Activated T-helper 1 cell treated with Interleukin-2 at 50 U/mL for 16 hours (primary cell): Measurements from ENCODE around the gene SLC66A2.
"Not testable (repeated sequence)": the region's sequence is repeated elsewhere in the genome, so short reads cannot be mapped to it uniquely, and the experiment has no call there.

Source experiments
- DNase-seq: peaks from one replicate; pipeline ENCODE4 v3.0.0-alpha.2; 2020; ENCODE audit warnings: low read depth

The SLC66A2 gene

GRCh38 chr18:79878741-79879378 is 72.6 kb downstream of the SLC66A2 start:
- DNase-seq: no peak

GRCh38 chr18:79878246-79878645 is 73.2 kb downstream of the SLC66A2 start:
- DNase-seq: not testable (repeated sequence)

DNA sequence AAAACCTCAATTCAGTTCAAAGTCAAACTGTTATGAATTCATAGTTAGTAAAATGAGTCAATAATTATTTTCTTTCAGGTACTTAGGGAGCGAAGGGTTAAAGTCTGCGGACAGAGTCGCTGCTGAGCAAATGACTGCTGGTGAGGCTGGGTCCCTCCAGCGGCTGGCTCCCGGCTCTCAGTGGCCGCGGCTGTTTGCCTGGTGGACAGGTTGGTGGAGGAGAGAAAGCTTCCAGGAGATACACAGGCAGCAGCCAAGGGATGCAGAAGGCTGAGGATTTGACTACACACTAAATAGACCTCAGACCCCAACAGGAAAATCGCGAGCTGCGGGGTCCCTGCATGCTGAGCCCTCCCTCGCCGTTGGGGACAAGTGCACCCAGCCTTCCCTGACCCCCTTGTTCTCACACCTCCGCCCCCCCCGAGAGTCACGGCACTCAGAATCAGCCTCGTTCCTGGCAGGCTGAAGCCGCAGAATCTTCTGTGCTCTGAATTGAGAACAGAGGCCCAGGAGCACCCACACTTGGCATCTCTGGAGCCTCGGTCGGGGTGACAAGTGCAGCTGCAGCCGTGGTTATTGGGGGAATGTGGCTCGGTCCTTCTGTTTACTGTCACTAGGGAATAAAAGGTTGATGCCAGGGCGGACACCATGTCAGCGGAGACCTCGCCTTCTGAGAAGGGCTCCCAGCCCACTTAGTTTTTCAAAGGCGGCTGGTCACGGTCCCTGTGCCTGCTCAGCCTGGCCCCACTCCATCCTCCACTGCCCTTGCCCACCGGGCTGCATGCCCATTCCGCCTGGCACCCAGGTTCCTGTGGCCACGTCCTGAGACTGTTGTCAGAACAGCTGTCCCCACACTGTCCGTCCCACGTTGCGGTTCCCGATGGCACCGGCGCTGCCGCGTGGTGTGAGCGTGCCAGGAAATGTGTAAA is 74.0 kb downstream of the SLC66A2 start:
- DNase-seq: no peak

DNA sequence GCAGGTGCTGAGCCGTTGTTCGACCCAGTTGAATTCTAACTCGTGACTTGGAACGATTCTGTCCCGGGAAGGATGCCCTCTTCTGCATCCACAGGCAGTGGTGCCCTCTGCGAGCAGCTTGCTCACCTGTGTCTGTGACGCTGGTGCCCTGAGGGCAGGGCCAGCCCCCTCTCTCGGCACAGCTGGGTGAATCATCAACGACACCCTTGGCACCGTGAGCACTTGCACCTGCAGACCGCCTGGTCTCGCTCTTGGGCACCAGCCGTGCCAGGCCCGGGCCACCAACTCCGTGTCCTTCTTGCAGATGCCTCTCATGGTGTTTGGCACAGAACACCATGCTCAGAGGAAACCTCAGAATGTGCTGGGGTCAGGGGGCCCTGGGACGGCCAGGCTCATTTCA is 75.0 kb downstream of the SLC66A2 start:
- DNase-seq: no peak

DNA sequence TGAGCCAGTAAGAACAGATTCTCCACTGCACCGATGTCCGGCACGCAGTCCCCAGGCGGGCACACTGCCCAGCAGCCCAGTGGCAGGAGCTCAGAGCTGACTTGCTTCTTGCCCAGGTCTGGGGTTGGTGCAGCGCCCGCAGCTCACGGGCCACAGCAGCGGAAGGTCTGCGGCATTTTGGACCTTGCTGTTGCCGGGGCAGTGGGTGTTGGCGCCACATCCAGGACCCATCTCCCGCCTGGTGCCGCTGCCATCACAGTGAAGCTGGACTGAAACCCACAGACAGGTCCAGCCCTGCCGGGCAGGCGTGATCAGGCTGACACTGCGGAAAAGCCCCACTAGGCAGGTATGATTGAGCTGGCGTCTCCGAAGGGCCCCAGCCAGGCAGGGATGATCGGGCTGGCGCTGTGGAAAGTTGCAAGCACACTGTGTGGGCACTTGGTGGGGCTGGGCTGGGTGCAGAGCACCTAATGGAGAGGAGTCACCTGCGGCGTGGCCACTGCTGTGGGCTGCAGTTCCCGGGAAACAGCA is 75.5 kb downstream of the SLC66A2 start:
- DNase-seq: no peak

DNA sequence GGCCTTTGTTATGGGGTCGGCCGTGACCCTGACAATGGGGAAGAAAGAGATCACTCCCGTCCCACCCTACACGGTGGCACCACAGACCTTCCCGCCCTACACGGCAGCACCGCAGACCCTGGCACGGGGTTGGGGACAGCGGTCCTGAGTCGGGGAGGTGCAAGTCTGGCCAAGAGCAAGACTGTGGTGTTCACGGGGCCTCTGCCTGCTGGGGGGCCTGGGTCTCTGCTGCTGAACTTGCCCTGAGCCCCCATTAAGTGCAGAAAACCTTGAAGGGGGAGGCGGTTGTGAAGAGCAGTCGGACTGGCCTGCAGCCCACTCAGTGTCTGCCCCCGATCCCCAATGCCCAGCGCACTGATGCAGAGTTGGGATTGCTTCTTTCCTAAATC is 75.9 kb downstream of the SLC66A2 start:
- DNase-seq: no peak

DNA sequence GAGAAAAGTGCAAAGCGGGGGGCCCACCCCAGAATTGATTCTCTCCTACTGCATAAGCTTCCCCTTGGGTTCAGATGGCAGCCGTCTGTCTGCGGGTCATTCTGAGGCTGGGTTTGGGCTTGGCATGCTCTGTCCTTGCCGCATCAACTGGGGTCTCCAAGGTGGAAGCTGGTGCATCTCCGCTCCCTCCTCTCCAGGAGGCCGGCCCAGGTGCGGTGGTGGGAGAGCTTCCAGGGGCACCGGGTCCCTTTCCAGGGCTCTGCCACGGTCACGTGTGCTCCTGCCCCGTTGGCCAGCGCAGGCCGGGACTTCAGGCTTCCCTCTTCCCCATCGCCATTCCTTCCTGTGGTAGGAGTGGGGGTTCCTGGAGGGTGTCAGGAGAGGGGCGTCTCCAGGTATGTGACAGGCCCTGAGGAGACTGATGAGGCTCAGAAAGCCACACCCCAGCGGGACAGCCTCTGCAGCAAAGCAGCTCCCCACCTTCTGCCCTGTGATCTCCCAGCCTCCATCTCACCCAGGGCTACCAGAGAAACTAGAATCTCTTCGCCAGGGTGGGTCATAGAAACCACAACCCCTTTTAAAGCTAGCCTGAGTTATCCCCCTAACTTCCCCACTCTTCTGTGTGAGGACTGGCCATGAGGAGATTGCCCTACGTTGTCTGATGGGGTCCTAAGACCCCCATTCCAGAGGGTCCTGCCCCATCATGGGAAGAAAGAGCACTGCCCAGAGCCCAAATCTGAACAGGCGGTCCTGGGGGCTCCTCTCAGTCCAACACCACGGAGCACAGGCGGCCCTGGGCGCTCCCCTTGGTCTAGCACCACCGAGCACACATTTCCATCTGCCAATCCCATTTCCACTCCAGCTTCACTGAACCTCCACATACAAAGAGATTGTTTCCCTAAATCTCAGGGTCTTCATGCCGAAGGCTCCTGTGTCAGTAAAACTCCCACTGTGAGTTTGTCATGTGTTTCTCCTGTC is 76.6 kb downstream of the SLC66A2 start:
- DNase-seq: no peak

DNA sequence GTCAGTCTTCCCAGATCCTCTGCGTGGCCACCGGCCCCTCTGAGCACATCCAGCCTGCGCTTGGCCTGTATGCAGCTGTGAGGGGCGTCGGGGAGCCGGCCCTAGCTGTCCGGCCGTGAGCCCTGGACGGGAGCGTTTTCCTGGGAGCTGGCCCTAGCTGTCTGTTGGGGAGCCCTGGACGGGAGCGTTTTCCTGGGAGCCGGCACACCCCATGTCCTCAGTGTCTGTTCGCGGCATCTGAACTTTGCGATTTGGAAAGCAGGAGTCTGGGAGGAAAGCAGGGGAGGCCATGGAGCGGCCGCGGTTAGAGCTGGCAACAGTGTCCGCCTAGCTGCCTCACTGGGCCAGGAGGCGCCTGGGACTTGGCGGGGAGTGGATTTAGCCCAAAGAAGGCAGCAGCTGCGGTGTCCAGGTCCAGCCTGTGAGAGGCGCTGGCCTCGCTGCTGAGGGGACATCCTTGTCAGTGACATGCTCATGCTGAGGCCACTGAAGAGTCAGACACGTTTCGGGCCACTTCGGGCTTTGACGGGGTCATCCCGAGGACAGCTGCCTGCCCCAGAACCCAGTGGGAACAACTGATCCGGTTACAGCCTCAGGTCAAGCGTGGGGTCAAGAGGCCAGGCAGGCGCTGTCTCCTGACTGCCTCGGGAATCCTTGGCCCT is 77.9 kb downstream of the SLC66A2 start:
- no peak for DNase-seq

GRCh38 chr18:79872527-79873444 is 78.7 kb downstream of the SLC66A2 start:
- DNase-seq: no peak

- no peak for DNase-seq
Observed at GRCh38 chr18:79871481-79872091, 79.9 kb downstream of the SLC66A2 start.

GRCh38 chr18:79871026-79871390 is 80.4 kb downstream of the SLC66A2 start:
- DNase-seq: no peak

- no peak for DNase-seq
Observed at GRCh38 chr18:79870301-79871025, 81.0 kb downstream of the SLC66A2 start.

- DNase-seq: no peak
Observed at GRCh38 chr18:79869591-79870300, 81.7 kb downstream of the SLC66A2 start.

- no peak for DNase-seq
Observed at GRCh38 chr18:79868811-79869541, 82.5 kb downstream of the SLC66A2 start.

GRCh38 chr18:79868168-79868784 is 83.2 kb downstream of the SLC66A2 start:
- no peak for DNase-seq

DNA sequence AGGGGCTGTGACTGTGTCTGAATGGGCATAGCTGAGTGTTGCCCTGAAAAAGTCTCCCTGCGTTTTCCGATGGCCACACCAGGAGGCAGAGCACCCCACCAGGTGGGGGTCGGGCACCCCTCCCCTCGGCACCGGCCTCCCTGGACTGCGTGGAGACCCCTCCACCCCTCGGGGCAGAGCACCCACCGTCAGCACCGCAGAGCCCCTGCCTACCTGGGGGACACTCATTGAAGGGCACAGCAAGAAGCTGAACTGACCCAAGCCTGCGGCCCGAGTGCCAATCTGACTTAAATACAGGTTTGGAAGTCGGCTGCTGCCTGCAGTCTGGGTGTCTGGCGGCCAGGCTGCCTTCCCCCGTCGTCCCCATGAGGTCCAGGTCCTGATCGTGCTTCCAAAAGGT is 83.8 kb downstream of the SLC66A2 start:
- no peak for DNase-seq

- DNase-seq: no peak
Observed at GRCh38 chr18:79866889-79867574, 84.4 kb downstream of the SLC66A2 start.
